ENCODE results near the gene UCP3.

Gene UCP3

DNA sequence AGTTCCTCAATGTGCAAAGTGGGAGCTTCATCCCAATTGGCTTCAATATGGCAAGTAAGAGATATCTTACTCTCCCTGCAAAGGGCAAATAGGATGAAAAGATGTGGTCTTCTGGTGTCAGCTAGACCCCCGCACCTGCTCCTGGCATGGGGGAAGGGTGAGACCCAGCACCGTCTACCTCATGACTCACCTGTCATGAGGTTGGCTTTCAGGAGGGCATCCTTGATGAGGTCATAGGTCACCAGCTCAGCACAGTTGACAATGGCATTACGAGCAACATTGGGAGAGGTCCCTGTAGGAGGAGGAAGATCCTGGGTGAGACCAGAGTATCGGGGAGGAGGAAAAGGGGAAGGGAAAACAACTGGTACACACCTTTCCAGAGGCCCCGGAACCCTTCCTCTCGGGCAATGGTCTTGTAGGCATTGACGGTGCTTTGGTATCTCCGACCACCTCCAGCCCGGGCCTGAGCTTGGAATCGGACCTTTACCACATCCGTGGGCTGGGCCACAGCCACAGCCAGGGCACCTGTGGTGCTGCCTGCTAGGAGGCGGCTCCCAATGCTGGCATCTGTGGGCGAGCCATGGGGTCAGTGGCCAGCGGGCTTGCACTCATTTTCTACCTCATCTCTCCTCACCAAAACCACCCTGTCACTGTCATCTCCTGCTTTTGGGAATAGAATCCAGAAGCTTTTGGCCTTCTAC is 32.3 kb downstream of the UCP3 start:
- DNase-seq, result no peak

DNA sequence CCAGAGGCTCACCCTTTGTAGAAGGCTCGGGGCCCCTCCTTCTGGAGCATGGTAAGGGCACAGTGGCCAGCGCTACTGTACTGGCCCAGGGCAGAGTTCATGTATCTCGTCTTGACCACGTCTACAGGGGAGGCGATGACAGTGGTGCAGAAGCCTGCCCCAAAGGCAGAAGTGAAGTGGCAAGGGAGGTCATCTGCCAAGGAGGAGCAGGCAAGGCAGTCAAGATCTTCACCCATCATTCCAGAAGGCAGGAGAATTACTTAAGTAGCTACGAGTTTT is 33.5 kb downstream of the UCP3 start:
- no peak for DNase-seq

DNA sequence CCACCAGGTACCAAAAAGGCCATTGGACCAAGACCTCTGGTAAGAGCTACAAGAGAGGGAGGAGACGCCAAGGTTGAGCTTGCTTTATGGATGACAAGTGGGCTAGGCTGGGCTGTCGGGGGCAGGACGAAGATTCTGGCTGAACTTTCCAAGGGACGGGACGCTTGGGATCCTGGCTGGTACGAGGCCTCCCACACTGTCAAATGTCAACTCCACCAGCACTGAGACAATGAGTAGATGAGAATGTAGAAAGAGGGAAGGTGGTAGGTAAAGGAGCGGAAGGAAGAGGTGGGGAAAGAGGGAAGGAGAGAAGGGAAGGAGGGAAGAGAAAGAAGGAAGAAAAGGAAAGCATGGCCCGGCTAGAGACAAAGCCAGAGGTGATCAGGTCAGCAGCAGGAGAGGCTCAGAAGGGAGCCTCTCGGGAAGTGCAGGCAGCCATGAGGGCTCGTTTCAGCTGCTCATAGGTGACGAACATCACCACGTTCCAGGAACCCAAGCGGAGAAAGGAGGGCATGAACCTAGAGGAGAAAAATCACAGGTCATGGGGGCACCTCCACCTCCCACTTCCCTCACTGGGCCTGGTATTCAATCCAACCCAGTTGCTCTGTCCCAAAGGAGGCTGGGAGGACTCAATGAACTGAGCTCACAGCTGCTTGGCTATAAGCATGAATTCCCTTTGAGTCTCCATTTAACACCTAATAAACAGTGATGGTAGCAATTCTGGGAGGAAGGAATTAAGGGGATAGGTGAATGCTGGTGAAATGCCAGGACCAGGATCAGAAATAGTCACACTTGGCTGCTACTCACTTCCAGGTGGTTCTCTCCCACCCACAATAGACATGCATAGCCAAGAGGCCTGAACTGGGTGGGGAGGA is 34.0 kb downstream of the UCP3 start:
- no peak for DNase-seq

DNA sequence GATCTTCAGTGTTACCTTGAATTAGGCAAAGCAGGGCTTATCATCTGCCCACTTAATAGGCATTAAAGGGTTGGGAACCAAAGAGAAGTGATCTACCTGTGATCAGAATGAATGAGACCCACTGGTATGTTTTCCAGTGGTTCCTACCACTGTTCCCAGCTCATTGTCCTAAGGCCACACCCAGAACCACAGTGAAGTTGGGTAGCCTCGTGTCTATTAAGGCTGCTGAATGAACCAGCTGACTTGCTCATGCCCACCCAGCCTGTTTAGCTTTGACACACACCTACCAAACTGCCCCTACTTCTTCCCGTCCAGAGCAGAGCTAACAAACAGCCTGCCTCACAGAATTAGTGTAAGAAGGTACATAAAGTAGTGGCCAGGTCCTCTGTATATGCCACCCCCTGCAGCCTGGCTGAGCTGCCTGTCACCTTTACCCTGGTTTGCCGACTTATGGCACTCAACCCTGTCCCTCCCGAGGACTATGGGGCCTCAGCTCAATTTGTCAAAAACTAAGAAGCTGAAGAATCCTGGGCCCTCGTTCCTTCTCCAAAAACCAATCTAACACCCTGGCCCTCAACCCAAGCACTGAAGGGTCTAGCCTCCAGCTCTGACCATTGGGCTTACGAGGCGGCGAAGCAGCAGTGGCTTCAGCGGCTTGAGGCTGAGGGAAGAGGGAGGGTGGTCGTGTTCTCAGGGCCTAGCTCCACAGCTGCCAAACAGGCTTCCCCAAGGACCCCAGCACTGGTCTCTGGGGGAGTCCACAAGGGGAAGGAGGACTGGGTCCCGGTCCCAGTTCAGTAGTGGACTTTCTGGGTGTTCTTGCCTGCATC is 36.0 kb downstream of the UCP3 start:
- no peak for DNase-seq

DNA sequence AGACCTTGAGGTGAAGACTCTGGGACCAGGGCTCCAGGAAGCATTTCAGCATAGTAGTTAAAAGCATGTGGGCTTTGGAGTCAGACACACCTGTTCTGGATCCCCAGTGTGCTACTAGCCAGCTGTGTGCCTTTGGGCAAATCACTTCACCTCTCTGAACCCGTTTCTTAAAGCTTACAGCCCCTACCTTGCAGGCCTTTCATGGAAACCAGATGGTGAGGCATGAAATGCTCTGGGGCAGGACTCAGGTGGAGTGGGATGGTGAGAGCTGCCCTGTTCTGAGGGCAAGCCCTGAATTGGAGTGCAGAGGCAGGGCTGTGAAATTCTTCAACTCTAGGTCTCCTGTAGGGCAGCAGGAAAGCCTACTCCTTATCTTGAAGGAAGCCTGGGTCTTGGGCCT is 36.7 kb downstream of the UCP3 start:
- DNase-seq, result no peak

DNA sequence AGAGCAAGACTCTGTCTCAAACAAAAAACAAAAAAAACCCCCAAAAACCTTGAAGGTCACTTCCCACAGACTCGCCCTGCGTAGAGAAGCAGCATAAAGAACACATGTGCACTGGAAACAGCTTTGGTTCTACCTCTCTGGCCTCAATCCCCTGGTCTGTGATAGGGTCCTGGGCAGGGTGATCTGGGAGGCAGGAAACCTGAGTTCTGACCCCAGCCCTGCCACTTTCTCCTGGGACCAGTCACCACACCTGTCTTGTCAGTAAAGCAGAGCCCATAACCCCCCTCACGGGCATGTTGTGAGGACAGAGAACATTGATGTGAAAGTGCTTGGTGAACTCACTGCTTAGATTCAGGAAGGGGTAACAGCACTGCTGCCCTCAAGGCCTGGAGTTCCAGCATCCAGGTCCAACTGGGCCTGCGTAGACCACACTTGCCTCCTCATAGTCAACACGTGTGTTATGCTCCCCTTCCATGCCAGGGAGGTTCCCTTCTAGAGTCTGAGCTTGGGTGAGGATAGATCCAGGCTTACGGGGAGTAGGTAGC is 37.6 kb downstream of the UCP3 start:
- DNase-seq, result no peak

DNA sequence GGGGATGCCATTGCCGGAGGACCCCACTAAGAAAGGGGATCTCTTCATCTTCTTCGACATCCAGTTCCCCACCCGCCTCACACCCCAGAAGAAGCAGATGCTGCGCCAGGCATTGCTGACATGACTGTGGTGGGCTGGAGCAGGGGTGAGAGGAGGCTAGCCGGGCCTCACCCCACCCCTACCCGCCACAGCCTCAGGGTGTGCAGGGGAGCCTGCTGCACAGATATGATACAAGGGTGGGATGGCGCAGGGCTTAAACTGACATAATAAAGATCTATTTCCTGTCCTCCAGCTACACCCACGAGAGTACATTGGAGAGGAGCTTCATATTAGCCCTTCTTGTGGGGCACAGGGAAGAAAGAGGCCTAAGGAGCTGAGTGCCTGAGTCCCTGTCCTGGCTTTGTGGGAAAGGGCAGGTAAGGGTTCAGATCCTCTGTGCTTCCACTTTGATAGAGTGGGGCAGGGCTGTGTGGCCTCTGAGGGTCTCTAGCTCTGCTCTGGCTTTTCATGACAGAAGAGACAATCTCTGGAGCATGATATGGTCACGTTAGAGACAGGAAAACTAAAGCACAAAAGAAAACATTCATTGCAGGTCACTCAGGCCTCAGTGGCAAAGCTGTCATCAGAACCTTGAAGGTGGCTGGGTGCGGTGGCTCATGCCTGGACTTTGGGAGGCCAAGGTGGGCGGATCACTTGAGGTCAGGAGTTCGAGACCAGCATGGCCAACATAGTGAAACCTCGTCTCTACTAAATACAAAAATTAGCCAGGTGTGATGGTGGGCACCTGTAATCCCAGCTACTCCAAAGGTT is 38.7 kb downstream of the UCP3 start:
- DNase-seq, result no peak

DNA sequence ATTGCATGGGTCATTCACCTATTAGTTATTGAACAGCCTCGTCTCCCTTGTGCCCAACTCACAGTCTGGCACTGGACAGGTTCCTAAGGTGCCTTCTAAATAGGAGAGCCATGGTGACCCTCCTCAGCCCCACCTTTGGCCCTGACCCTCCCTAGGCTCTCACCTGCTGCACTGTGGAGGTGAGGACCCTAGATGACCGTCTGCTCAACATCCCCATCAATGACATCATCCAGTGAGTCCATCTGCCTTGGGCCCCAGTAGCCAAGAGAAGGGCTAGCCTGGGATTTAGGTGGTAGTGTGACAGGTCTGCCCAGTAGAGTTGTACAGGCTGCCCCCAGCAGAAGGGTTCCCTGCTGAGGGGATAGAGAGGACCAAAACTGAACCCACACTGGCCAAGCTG is 39.8 kb downstream of the UCP3 start:
- DNase-seq, result no peak

DNA sequence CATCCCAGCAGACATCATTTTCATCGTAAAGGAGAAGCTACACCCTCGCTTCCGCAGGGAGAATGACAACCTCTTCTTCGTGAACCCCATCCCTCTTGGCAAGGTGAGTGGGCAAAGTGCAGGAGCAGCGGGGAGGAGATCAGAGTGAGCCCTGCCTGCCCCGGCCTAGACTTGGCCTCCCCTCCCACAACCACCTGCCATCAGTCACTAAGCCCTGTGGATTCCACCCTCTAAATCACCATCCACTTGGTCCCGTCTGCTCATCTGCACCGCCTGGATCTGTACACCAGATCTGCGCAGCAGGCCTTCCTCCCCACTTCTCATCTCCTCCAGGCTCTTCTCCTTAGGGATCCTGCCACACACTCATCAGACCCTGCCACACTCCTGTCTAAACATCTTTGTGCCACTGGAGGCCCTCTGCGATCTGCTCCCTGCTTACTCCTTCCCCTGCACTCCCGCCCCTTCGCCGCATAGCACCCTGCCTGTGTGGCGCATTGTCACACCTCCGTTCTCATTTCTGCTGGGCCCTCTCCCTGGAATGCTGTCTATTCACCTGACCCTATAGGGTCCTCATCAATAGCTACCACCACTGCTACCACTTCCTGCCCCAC is 40.4 kb downstream of the UCP3 start:
- no peak for DNase-seq

DNA sequence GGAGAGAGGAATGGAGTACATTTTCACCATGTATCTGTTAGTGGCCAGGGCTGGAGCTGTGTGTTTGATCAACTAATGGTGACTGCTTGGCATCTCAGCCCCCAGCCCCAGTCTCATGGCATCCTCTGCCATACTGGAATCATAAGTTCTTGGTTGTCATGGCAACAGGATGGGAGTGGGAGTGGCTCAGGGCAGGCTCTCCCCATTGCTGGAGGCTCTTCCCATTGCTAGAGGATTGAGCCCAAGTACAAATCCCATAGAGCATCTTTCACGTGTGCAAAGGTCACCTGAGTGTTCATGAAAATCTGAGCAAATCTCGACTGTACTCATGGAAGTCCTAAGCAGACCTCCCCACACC is 43.1 kb downstream of the UCP3 start:
- DNase-seq, result no peak

DNA sequence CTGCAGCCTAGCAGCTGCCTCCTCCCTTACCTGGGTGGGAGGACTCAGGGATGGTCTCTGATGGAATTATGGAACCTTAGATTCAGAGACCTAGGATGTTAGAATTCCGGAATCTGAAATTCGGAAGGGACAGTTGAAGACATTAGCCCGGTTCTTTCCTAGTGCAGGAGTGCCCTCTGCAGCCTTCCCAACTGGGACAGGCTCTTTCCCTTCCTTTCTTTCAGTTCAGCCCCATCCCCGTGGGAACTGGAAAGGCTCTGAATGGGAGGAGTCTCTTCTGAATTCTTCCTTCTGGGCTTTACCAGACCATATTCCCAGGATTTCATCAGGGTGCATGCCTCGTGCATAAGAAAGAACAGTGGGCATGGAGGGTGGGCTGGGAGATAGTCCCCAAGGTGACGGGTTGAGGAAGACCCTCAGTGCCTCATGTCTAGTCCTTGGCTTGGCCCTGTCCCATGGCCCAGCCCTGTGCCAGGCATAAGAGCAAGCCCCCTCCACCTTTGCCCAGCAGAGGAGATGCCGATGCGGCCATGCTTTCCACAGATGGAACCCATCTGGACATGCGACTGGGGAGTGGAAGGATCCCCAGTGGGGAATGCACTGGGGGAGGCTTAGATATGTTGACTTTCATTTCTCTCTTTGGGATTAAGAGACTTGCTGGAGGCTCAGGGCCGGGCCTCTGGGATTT is 43.7 kb downstream of the UCP3 start:
- DNase-seq, result no peak

DNA sequence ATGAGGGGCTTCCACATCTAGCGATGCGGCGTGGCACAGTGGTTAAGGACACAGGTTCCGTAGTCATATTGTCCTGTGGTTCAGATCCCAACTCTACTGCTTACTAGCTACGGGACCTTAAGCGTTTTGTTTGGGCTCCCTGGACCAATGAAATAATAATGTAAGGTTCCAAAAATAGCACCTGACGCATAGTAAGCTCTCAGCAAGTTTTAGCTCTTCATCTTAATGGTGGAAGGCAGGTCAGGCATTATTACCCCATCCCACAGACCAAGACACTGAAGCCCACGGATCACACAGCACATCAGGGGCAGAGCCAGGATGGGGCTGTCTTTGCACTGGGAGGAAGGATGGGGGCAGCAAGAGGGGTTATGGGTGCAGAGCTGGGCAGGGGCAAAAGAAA is 45.0 kb downstream of the UCP3 start:
- DNase-seq, result no peak

DNA sequence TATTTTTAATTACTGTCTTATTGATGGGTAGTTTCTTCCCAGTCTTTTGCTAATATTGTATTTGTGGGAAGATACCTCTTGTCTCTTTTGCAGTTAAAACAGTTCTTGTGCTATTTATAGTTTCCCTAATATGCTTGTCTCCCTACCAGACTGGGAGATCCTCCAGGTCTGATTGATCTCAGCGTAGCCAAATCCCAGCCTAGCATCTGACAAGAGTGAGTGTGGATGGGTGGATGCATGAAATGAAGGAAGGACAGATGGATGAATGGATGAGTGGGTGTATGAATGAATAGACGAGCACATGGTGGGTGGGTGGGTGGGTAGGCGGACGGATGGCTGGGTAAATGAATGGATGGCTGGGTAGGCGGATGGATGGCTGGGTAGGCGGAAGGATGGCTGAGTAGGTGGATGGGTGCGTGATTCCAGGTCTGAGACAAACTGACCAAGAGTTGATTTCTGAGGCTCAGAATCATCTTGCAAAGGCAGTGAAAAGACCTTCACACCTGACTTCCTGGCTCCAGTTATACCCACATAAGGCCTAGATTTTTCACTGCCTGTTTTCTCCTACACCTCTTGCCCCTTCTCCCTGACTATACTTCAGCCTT is 46.7 kb downstream of the UCP3 start:
- no peak for DNase-seq

DNA sequence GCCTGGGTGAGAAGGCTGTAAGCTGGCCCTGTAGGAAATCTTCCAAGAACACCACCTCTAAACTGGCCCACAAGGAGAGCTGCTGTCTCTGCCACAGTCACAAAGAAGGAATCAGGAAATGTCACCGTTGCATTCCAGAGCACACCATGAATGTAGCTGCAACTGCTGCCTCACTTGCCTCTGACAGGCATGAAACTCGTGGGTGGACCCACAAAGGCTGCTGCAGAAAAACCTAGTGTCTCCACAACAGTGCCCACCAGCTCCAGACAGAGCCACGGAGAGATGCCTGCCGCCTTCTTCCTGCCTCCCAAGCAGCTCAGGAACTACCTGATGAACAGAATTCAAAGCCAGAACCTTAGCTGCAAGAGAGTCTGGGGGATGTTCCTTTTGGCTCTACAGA is 47.6 kb downstream of the UCP3 start:
- no peak for DNase-seq

DNA sequence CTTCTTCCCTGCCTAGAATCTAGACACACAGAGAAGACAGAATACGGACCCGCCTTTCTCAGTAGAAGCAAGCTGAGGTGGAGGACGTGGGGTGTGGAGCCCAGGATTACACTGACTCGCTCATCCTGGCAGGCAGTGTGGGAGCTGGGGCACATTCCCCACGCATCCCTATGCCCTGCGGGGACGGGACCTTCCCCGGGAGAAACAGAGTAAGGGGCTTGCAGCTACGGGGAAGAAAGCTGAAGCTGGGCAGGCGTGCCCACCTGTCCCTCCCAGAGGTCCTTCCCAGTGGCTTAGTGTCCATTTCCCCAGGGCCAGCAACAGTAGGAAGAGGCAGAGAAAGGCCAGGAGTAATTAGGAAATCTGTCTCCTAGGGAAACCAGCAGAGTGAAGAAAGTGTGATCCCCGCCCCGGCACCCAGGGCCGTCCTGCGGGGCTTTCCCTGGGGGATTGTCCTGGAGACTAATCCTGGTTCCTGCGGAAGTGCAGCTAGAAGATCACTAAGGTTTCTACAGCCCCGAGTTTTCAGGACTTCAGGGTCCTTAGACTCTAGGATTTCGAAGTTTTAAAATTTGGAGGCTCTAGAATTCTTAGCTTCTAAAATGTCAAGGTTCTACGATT is 50.3 kb downstream of the UCP3 start:
- no peak for DNase-seq

DNA sequence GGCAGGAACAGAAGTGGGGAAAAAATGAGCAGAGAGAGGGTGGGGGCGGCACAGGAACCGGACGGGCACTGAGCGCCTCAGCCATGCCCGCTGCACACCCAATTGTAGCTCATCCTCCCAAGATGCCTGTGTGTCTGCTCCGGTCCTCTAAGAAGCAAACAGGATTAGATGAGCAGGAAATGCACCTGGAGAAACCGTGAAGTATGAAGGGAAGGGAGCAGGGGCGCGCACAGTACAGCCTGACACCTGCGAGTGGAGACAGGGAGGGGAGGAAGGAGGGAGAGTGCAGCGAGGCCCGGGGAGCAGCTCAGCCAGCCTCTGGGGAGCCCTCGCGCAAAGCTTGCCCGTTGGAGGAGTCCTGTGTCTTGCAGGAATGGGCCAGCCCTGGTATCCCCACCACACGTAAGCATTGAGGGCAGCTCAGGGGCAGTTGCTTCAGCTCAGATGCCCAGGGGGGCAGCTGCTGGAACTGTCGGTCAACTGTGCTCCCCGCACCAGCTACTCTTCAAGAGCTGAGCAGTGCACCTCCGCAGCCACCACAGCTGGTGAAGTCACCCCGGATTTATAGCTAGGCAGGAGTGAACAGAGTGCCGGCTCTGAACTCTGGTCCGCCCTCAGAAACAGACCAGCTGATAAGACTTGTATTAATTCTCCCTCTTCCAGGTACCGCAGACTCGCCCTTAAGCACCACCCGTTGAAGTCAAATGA is 51.1 kb downstream of the UCP3 start:
- DNase-seq, result no peak

DNA sequence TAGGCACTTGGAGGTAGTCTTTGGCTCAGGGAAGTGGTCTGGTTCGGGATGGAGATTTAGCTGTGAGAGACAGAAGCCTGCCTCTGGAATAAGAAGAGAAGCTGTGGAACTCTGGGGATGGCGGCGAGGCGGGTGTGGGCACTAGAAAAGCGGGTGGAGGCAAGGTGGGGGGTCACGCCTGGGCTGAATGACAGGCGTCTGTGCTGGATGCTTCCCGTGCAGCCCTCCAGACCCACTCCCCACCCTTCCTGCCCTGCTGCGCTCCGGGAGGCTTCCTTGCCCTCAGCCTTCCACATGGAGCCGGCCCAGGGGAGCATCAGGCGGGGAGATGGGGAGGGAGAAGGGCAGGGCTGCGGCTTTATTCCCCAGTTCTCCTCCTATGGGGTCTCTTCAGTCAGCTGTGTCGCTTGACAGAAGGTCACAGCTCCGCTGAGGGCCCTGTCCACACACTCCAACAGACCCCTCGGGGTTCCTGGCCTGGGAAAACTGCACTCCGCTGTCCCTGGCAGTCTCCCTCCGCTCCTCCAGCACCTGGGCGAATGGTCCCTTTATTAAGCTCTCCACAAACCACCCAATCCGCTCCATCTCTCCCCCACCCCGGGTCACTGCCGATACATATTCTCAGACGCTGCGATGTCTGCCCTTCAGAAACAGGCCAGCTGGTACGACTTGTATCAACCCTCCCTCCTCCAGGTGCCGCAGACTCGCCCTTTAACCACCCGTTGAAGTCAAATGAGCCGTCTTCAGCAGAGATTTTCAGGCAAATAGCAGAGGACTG is 51.8 kb downstream of the UCP3 start:
- no peak for DNase-seq

DNA sequence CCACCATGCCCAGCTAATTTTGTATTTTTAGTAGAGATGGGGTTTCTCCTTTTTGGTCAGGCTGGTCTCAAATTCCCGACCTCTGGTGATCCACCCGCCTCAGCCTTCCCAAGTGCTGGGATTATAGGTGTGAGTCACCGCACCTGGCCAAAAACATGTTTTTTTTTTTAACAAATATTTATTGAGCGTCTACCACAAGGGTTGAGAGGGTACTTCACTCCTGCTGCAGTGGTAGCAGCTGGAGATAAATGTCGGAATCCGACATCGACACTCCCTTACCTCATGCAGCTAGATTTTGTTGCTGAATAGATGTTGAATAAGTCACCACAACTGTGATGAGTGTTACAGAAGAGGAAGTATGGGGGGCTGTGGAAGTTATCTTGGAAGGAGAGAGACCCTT is 57.1 kb downstream of the UCP3 start:
- DNase-seq, result no peak

Measured in SW 1271 (cell line).